Endothelial cell of umbilical vein (primary cell): Measurements from ENCODE around the gene PALM. TPM values are rescaled to one million over a fixed set of nuclear protein-coding genes. Genes with fewer than 3 reads are reported as not detected.

ENCODE experiments used
- BruUV-seq: library from RNA; stranded (reverse); fragments of 400-500 nt; replicated peaks from 2 replicates; lab custom pipeline; 2021; lab: Mats Ljungman, UMichigan
- CTCF ChIA-PET: fragments of 300-600, 350-600 bp; sonication (Branson Sonifier 250); formaldehyde crosslinking; loops from one replicate; lab custom pipeline; 2021; ENCODE audit warnings: antibody characterized with exemption, inconsistent platforms; lab: Charles Lee
- POLR2A ChIA-PET: fragments of 300-600, 350-600 bp; sonication (Branson Sonifier 250); formaldehyde crosslinking; loops from one replicate; lab custom pipeline; 2021; ENCODE audit warnings: antibody characterized with exemption, inconsistent platforms; lab: Charles Lee
- DNase-seq: peaks from one replicate; pipeline ENCODE4 v3.0.0-alpha.2; 2011; ENCODE audit warnings: low read depth, low spot score
- FAIRE-seq: peaks from 2 replicates; lab custom pipeline; 2011; peaks lifted over from hg19 to GRCh38; lab: Jason Lieb, UNC
- H2AFZ ChIP-seq: 2 replicates; pipeline ENCODE4 v1.6.0; 2012; ENCODE audit warnings: low read depth, low read length, control low read depth, inconsistent platforms
- H3K27ac ChIP-seq: 2 replicates; pipeline ENCODE4 v1.5.1; 2011; ENCODE audit warnings: low read depth, mild to moderate bottlenecking, control low read depth, low read length, moderate library complexity; ENCODE audit not compliant: insufficient read depth
- H3K27me3 ChIP-seq, 2 experiments: 2 replicates each; pipeline versions ENCODE4 v1.6.0 to v1.6.1; 2011; ENCODE audit warnings: low read length in 2 of 2, mixed read lengths in 1 of 2; ENCODE audit not compliant: control insufficient read depth in 2 of 2, insufficient read depth in 2 of 2
- H3K36me3 ChIP-seq, 2 experiments: 2 replicates in 1 of 2; 3 replicates in 1 of 2; pipeline ENCODE4 v1.5.1; 2011; ENCODE audit warnings: low read length in 2 of 2, mild to moderate bottlenecking in 1 of 2, moderate library complexity in 1 of 2; ENCODE audit not compliant: control insufficient read depth in 2 of 2, insufficient read depth in 2 of 2; ENCODE audit errors: extremely low read depth in 1 of 2
- H3K4me1 ChIP-seq: 3 replicates; pipeline ENCODE4 v1.5.1; 2011; ENCODE audit warnings: mild to moderate bottlenecking, low read length; ENCODE audit not compliant: control insufficient read depth, insufficient read depth; ENCODE audit errors: extremely low read depth
- H3K4me2 ChIP-seq: 2 replicates; pipeline ENCODE4 v1.6.1; 2011; ENCODE audit warnings: low read length, control low read depth, mixed read lengths; ENCODE audit not compliant: insufficient read depth
- H3K4me3 ChIP-seq, 3 experiments: fragments of 200-600 bp in 1 of 3; sonication (generic), shearing (Covaris generic) in 1 of 3; replicated peaks in 1 of 3; 2 replicates each; pipeline ENCODE4 v1.5.1; 2011 to 2016; ENCODE audit warnings: control low read depth in 3 of 3, low read length in 3 of 3, mild to moderate bottlenecking in 2 of 3, inconsistent platforms in 1 of 3, low read depth in 1 of 3, moderate library complexity in 1 of 3; ENCODE audit not compliant: insufficient read depth in 1 of 3
- H3K79me2 ChIP-seq: 2 replicates; pipeline ENCODE4 v1.6.0; 2012; ENCODE audit warnings: low read length, inconsistent platforms; ENCODE audit not compliant: control insufficient read depth, insufficient read depth
- H3K9ac ChIP-seq: replicated peaks from 2 replicates; pipeline ENCODE3; 2011; ENCODE audit warnings: low read length, control low read depth; ENCODE audit not compliant: insufficient read depth; ENCODE audit errors: extremely low read depth
- H3K9me1 ChIP-seq: replicated peaks from 3 replicates; pipeline ENCODE4 v1.6.0; 2011; ENCODE audit warnings: mild to moderate bottlenecking, low read length; ENCODE audit not compliant: control insufficient read depth, insufficient read depth; ENCODE audit errors: extremely low read depth
- H3K9me3 ChIP-seq: replicated peaks from 2 replicates; pipeline ENCODE4 v1.5.1; 2012; ENCODE audit warnings: low read length, inconsistent platforms; ENCODE audit not compliant: control insufficient read depth, insufficient read depth
- H4K20me1 ChIP-seq: replicated peaks from 2 replicates; pipeline ENCODE3; 2011; ENCODE audit warnings: mild to moderate bottlenecking, low read length; ENCODE audit not compliant: control insufficient read depth, insufficient read depth; ENCODE audit errors: extremely low read depth
- CTCF ChIP-seq, 2 donors: IDR thresholded peaks; 1 replicate in 1 of 2; 2 replicates in 1 of 2; pipeline ENCODE4 v1.5.1; 2011; ENCODE audit warnings: low read length in 2 of 2, mild to moderate bottlenecking in 2 of 2, moderate library complexity in 2 of 2, control low read depth in 1 of 2, inconsistent platforms in 1 of 2, low read depth in 1 of 2; ENCODE audit not compliant: insufficient read depth in 1 of 2; ENCODE audit errors: extremely low read depth in 1 of 2
- EZH2 ChIP-seq: IDR thresholded peaks from 2 replicates; pipeline ENCODE4 v1.6.1; 2012; ENCODE audit warnings: borderline replicate concordance, low read depth, mild to moderate bottlenecking, moderate library complexity, low read length, inconsistent platforms; ENCODE audit not compliant: severe bottlenecking
- FOS ChIP-seq: IDR thresholded peaks from 2 replicates; pipeline ENCODE4 v1.6.1; 2011; ENCODE audit warnings: mild to moderate bottlenecking, low read length, moderate library complexity, borderline replicate concordance; ENCODE audit not compliant: insufficient read depth
- GATA2 ChIP-seq: IDR thresholded peaks from 2 replicates; pipeline ENCODE4 v1.7.0; 2011; ENCODE audit warnings: low read depth, mild to moderate bottlenecking, moderate library complexity, mixed read lengths, low read length; ENCODE audit not compliant: insufficient read length, insufficient read depth
- JUN ChIP-seq: IDR thresholded peaks from 2 replicates; pipeline ENCODE4 v1.6.1; 2011; ENCODE audit warnings: borderline replicate concordance, low read depth; ENCODE audit not compliant: insufficient read length, insufficient read depth
- MAX ChIP-seq: IDR thresholded peaks from 2 replicates; pipeline ENCODE4 v1.6.1; 2011; ENCODE audit not compliant: insufficient read depth, insufficient read length
- MYC ChIP-seq: IDR thresholded peaks from one replicate; pipeline ENCODE4 v1.6.1; 2011; ENCODE audit warnings: mild to moderate bottlenecking, low read depth, low read length
- POLR2A ChIP-seq: IDR thresholded peaks from 2 replicates; pipeline ENCODE4 v1.6.1; 2012; ENCODE audit warnings: low read depth, mild to moderate bottlenecking, control low read depth, low read length
- POLR2AphosphoS5 ChIP-seq: IDR thresholded peaks from 2 replicates; pipeline ENCODE4 v1.6.1; 2012; ENCODE audit warnings: low read depth, mild to moderate bottlenecking, control low read depth, low read length, moderate library complexity; ENCODE audit not compliant: insufficient read depth
- dilution Hi-C: fragments of 300-500 bp; cut with MboI; formaldehyde crosslinking; loops from one replicate; pipeline ENCODE4 v1.15.0; 2019; ENCODE audit warnings: low sequenced_read_pairs; ENCODE audit not compliant: extremely low pct_ligation_motif_present
- intact Hi-C: fragments of 100-400 bp; cut with micrococcal nuclease; formaldehyde crosslinking; loops from one replicate; pipeline ENCODE4 v1.10.0; 2022
- polyA plus RNA-seq, 4 experiments: library from polyadenylated mRNA; depleted of rRNA in 3 of 4; stranded (reverse) in 3 of 4; unstranded in 1 of 4; fragments of >200 nt; gene quantifications; 2 replicates each; pipeline versions ENCODE4 v1.2.1 to v1.2.3, GENCODE V29; 2011 to 2012; ENCODE audit warnings: missing spikeins in 1 of 4
- total RNA-seq: library from RNA; stranded (reverse); gene quantifications from 2 replicates; pipeline ENCODE4 v1.2.3, GENCODE V29; 2021

Gene PALM
- total and polyA plus RNA-seq, 2 donors (not counting 3 experiments of a cell fraction or from before 2014, with no cell fraction given), result 3.9 to 31.8 TPM

DNA sequence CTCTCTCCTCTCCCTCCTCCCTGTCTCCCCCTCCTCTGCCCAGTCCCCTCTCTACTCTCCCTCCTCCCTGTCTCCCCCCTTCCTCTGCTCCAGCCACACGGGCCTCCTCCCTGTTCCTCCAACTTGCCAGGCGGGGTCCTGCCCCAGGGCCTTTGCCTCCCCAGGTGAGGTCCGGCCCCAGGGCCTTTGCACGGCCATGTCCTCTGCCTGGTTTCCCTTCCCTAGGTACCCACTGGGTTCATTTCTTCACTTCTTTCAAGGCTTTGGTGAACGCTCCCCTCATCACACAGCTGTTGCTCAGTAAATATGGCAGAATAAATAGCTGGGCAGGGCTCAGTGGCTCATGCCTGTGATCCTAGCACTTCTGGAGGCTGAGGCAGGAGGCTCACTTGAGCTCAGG, 63.3 kb downstream of the PALM start:
- DNase-seq, result no peak
- no peaks in the 10 kb centered on the region for H3K9me3 ChIP-seq
- BruUV-seq, result no TSS peak
- H4K20me1 ChIP-seq, result no peaks in the 10 kb centered on the region
- H3K27ac ChIP-seq, result no peak overlapping the region
- no peaks in the 10 kb centered on the region for H3K36me3 ChIP-seq
- no peaks in the 10 kb centered on the region for H3K4me1 ChIP-seq
- CTCF ChIA-PET, result interaction anchor here (0.9 to 1.6 kb wide), 4 partner anchors 28 to 212 kb away, joined by 3 to 4 read pairs (median 4); partner anchors contain the start of gene WDR18
- H3K4me3 ChIP-seq, result no peak overlapping the region
- no peaks in the 10 kb centered on the region for H3K9me1 ChIP-seq
- H3K9ac ChIP-seq, result no peak overlapping the region
- intact Hi-C loops, result no loop called here
- no peaks in the 10 kb centered on the region for H3K79me2 ChIP-seq
- no peak for FAIRE-seq
- no peaks in the 10 kb centered on the region for H3K27me3 ChIP-seq
- no peak overlapping the region for H2AFZ ChIP-seq
- dilution Hi-C loops, result no loop called here
- H3K4me2 ChIP-seq, result no peak overlapping the region
- POLR2A ChIA-PET, result no interaction called here
- no peak for TF ChIP-seq MYC
- TF ChIP-seq MAX, result no peak
- TF ChIP-seq FOS, result no peak
- no peak for TF ChIP-seq POLR2AphosphoS5
- TF ChIP-seq GATA2, result no peak
- TF ChIP-seq JUN, result no peak

GRCh38 chr19:772730-773436, 64.1 kb downstream of the PALM start:
- no peak overlapping the region for H3K27ac ChIP-seq
- no peak for FAIRE-seq
- dilution Hi-C loops, result no loop called here

More at GRCh38 chr19:772730-773436, 64.1 kb downstream of the PALM start:
- Histone ChIP-seq H4K20me1 (no peaks in the 10 kb centered on the region), H3K36me3 (no peaks in the 10 kb centered on the region), H3K4me2 (no peak overlapping the region), H2AFZ (no peak overlapping the region), H3K4me1 (no peaks in the 10 kb centered on the region), H3K79me2 (no peaks in the 10 kb centered on the region), H3K4me3 (no peak overlapping the region), H3K27me3 (no peaks in the 10 kb centered on the region), H3K9ac (no peak overlapping the region), H3K9me3 (no peaks in the 10 kb centered on the region), H3K9me1 (no peaks in the 10 kb centered on the region)
- no TSS peak for BruUV-seq
- no peak for DNase-seq
- TF ChIP-seq FOS, result no peak
- no peak for TF ChIP-seq EZH2
- no peak for TF ChIP-seq CTCF (IDR thresholded peaks at IDR 0.05; ENCODE audit: extremely low read depth in 1 of 2, insufficient read depth in 1 of 2, low read depth in 1 of 2, low read length in 2 of 2)
- TF ChIP-seq MAX, result no peak
- TF ChIP-seq POLR2AphosphoS5, result no peak
- no peak for TF ChIP-seq GATA2
- TF ChIP-seq JUN, result no peak
- no peak for TF ChIP-seq POLR2A
- TF ChIP-seq MYC, result no peak
- intact Hi-C loops, result no loop called here
- CTCF ChIA-PET, result interaction anchor here (0.9 to 1.6 kb wide), 5 partner anchors 10 to 211 kb away, joined by 3 to 4 read pairs (median 4); partner anchors contain the start of gene WDR18
- POLR2A ChIA-PET, result interaction anchor here (0.6 kb wide), 1 partner anchor 149 kb away, joined by 4 read pairs; no protein-coding TSS in a partner anchor
